Measurements from ENCODE around the gene TMEM258.

TMEM258 gene

GRCh38 chr11:61766353-61766841, 26.0 kb downstream of the TMEM258 start:
- TF ChIP-seq POU6F1 (CRISPR knock-in tag; IDR thresholded peaks at IDR 0.05; ENCODE audit: borderline replicate concordance, low read depth) (no peak), ZNF8 (CRISPR knock-in tag; IDR thresholded peaks at IDR 0.05) (no peak), CREB5 (CRISPR knock-in tag; IDR thresholded peaks at IDR 0.05; ENCODE audit: low read depth) (no peak), ARNTL (CRISPR knock-in tag; IDR thresholded peaks at IDR 0.05; ENCODE audit: borderline replicate concordance, low read depth) (no peak), ZFP30 (CRISPR knock-in tag; IDR thresholded peaks at IDR 0.05) (no peak), GLIS3 (CRISPR knock-in tag; IDR thresholded peaks at IDR 0.05) (no peak), CSRNP3 (CRISPR knock-in tag; IDR thresholded peaks at IDR 0.05) (no peak), ISL1 (CRISPR knock-in tag; IDR thresholded peaks at IDR 0.05) (no peak)
- no peak for ATAC-seq

GRCh38 chr11:61765550-61766253, 26.7 kb downstream of the TMEM258 start:
- no peak for TF ChIP-seq ARNTL (CRISPR knock-in tag; IDR thresholded peaks at IDR 0.05; ENCODE audit: borderline replicate concordance, low read depth)
- no peak for TF ChIP-seq ZFP30 (CRISPR knock-in tag; IDR thresholded peaks at IDR 0.05)
- no peak for TF ChIP-seq CSDC2 (CRISPR knock-in tag; IDR thresholded peaks at IDR 0.05)
- TF ChIP-seq ZC3H10 (CRISPR knock-in tag; IDR thresholded peaks at IDR 0.05) = no peak
- TF ChIP-seq TSHZ2 (CRISPR knock-in tag; IDR thresholded peaks at IDR 0.05) = no peak
- no peak for TF ChIP-seq CSRNP3 (CRISPR knock-in tag; IDR thresholded peaks at IDR 0.05)
- no peak for TF ChIP-seq PPARA (CRISPR knock-in tag; IDR thresholded peaks at IDR 0.05; ENCODE audit: borderline replicate concordance)
- no peak for TF ChIP-seq TCF4 (CRISPR knock-in tag; IDR thresholded peaks at IDR 0.05; ENCODE audit: borderline replicate concordance)
- ATAC-seq = no peak

GRCh38 chr11:61764606-61765260, 27.7 kb downstream of the TMEM258 start:
- ATAC-seq = peak; percentile 29; the same call in 1 of the 3 replicates
- TF ChIP-seq TSHZ2 (CRISPR knock-in tag; IDR thresholded peaks at IDR 0.05) (no peak), POU6F1 (CRISPR knock-in tag; IDR thresholded peaks at IDR 0.05; ENCODE audit: borderline replicate concordance, low read depth) (no peak), ZNF70 (CRISPR knock-in tag; IDR thresholded peaks at IDR 0.05) (no peak), TCF4 (CRISPR knock-in tag; IDR thresholded peaks at IDR 0.05; ENCODE audit: borderline replicate concordance) (no peak), BACH2 (CRISPR knock-in tag; IDR thresholded peaks at IDR 0.05; ENCODE audit: borderline replicate concordance) (no peak), SNAI2 (CRISPR knock-in tag; IDR thresholded peaks at IDR 0.05) (no peak), ZFP3 (CRISPR knock-in tag; IDR thresholded peaks at IDR 0.05) (no peak)
